ENCODE data around the gene SULF2. TPM values are rescaled to one million over a fixed set of nuclear protein-coding genes. Genes with fewer than 3 reads are reported as not detected.

SULF2 gene
- total and polyA plus RNA-seq, 2 of the 13 experiments (the other 11 are each of a cell fraction or from before 2014, with no cell fraction given): 7.2 to 50.9 TPM

- no peak for TF ChIP-seq CSRNP1 (CRISPR knock-in tag; IDR thresholded peaks at IDR 0.05)
- 0 out of 2 replicates have a peak, but pooled peaks have one; percentile 58 for TF ChIP-seq FOXA3 (CRISPR knock-in tag; IDR thresholded peaks at IDR 0.05)
- no peak for TF ChIP-seq ATF7 (IDR thresholded peaks at IDR 0.05)
- TF ChIP-seq ATF7 (CRISPR knock-in tag; IDR thresholded peaks at IDR 0.05): no peak
- peak; percentile 33; the same call in 1 of the 2 replicates for TF ChIP-seq ZFP91 (CRISPR knock-in tag; IDR thresholded peaks at IDR 0.05; ENCODE audit: borderline replicate concordance)
- TF ChIP-seq ZNF33B (CRISPR knock-in tag; IDR thresholded peaks at IDR 0.05): 0 out of 2 replicates have a peak, but pooled peaks have one; percentile 25
- peak; percentile 59 for TF ChIP-seq HOMEZ (CRISPR knock-in tag; IDR thresholded peaks at IDR 0.05; ENCODE audit: low read depth)
- no peak for TF ChIP-seq HBP1 (CRISPR knock-in tag; IDR thresholded peaks at IDR 0.05; ENCODE audit: low read depth)
- peak; percentile 88; the same call in 1 of the 2 replicates for TF ChIP-seq FOXC1 (CRISPR knock-in tag; IDR thresholded peaks at IDR 0.05; ENCODE audit: borderline replicate concordance)
- no peak for TF ChIP-seq ZNF552 (CRISPR knock-in tag; IDR thresholded peaks at IDR 0.05; ENCODE audit: borderline replicate concordance)
- TF ChIP-seq ELF1 (CRISPR knock-in tag; IDR thresholded peaks at IDR 0.05): peak; percentile 50
- TF ChIP-seq DMAP1 (CRISPR knock-in tag; IDR thresholded peaks at IDR 0.05): no peak
- TF ChIP-seq REXO4 (CRISPR knock-in tag; IDR thresholded peaks at IDR 0.05; ENCODE audit: borderline replicate concordance): no peak
- TF ChIP-seq YY1 (IDR thresholded peaks at IDR 0.05; ENCODE audit: insufficient read depth, insufficient replicate concordance, low read depth, low read length): peak; percentile 35
- TF ChIP-seq ZNF891 (CRISPR knock-in tag; IDR thresholded peaks at IDR 0.05): 0 out of 2 replicates have a peak, but pooled peaks have one; percentile 60
- TF ChIP-seq MIXL1 (CRISPR knock-in tag; IDR thresholded peaks at IDR 0.05): peak; percentile 38; the same call in 1 of the 2 replicates
- no peak for TF ChIP-seq POGZ (CRISPR knock-in tag; IDR thresholded peaks at IDR 0.05)
- 0 out of 2 replicates have a peak, but pooled peaks have one; percentile 14 for TF ChIP-seq BHLHE40 (IDR thresholded peaks at IDR 0.05; ENCODE audit: low read length)
- no peak for TF ChIP-seq RBAK (CRISPR knock-in tag; IDR thresholded peaks at IDR 0.05)
- TF ChIP-seq BCL3 (CRISPR knock-in tag; IDR thresholded peaks at IDR 0.05): peak; percentile 64
- TF ChIP-seq ZBTB1 (CRISPR knock-in tag; IDR thresholded peaks at IDR 0.05; ENCODE audit: borderline replicate concordance): 0 out of 2 replicates have a peak, but pooled peaks have one; percentile 13
- TF ChIP-seq GTF2F1 (IDR thresholded peaks at IDR 0.05; ENCODE audit: low read length): no peak
Observed at GRCh38 chr20:47663354-47664067, 121.8 kb downstream of the SULF2 start (continued).

Data from HepG2 (cell line).